ENCODE results near the gene CEP250. TPM values are rescaled to one million over a fixed set of nuclear protein-coding genes. Genes with fewer than 3 reads are reported as not detected.

CEP250 gene
- total RNA-seq, 2 donors from 2014 or later = 22.5 to 23.2 TPM

DNA sequence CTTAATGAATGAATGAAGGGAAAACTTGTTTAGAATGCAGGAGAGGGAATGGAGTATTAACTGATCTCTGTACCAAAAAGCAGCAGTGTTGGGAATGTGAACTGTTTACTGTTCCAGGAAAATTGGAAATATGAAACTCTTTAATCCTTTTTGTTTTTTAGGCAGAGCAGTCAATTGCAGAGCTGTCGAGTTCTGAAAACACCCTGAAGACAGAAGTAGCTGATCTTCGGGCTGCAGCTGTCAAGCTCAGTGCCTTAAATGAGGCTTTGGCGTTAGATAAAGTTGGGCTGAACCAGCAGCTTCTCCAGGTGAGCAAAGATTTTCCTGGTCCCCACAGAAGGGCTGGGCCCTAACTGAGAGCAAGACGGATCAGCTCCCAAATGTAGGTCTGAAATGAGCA is 20.9 kb downstream of the CEP250 start:
- intact Hi-C loops (cut with DNase I, micrococcal nuclease) = no loop called here
- no peak for ATAC-seq
- DNase-seq = no peak

DNA sequence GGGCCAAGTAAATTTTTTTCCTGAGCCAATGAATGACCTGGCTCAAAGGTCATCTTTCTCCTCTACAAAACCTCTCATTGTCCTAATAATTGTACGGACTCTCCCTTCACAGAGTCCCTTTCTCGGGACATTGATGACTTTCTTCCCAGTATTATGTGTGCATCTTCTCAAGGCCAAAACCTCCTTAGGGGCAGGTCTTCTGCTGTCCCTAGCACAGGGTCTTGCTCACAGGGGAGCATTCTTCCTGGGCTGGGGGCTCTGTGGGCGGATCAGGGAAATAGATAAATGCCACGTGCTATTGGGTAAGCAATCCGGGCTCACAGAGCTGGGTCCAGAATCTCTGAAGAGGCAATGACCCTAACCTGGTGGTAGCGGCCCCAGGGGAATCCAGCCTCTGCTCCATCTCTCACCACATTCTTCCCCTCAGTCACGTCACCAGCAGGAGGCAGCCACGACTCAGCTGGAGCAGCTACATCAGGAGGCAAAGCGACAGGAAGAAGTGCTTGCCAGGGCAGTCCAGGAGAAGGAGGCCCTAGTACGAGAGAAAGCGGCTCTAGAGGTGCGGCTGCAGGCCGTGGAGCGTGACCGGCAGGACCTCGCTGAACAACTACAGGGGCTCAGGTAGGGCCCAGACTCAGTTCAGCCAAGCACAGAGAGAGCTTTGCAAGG is 23.5 kb downstream of the CEP250 start:
- DNase-seq = peak in 1 of 2 donors; percentile 20
- ATAC-seq = no peak
- intact Hi-C loops (cut with DNase I, micrococcal nuclease) = no loop called here

DNA sequence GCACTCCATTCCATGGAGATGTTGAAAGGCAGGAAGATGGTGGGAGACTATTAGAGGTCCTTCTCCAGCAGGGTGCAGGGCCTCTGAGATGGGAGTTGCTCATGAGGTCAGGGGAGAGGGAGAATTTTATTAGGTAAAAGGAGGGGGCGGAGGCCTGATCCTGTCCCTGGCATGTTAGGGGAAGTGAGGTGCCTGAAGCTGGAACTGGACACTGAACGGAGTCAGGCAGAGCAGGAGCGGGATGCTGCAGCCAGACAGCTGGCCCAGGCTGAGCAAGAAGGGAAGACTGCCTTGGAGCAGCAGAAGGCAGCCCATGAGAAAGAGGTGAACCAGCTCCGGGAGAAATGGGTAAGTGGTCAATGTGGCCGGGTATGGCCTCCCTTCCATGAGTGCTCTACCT is 24.4 kb downstream of the CEP250 start:
- no peak for DNase-seq
- no peak for ATAC-seq
- intact Hi-C loops (cut with DNase I, micrococcal nuclease) = no loop called here

DNA sequence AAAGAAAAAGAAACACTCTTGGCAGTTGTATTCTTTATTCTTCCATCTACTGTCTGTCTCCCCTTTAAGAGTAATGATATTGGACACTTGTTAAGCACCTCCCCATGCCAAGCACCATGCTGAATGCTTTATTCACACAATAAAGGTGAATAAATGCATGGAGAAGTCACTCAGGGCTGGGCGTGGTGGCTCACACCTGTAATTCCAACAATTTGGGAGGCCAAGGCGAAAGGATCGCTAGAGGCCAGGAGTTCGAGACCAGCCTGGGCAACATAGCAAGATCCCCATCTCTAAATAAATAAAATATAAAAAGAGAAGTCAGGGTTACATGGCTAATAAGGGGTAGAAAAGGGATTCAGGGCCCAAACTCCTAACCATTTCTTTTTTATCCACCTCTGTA is 32.1 kb downstream of the CEP250 start:
- DNase-seq (no peak), ATAC-seq (no peak)
- intact Hi-C loops (cut with DNase I, micrococcal nuclease) = no loop called here

DNA sequence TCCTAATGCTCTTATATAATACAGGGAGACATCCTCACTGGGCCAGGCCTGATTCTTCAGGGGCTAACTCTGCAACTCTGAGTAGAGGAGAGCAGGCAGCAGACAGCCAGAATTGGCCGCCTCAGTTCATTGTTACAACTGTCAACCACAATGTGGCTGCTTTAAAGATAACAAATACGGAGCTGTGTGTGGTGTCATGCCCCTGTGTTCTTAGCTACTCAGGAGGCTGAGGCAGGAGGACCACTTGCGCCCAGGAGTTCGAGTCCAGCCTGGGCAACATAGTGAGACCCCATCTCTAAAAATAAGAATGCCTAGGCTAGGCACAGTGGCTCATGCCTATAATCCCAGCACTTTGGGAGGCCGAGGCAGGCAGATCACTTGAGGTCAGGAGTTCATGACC is 34.3 kb downstream of the CEP250 start:
- no peak for DNase-seq
- intact Hi-C loops (cut with DNase I, micrococcal nuclease) = no loop called here

DNA sequence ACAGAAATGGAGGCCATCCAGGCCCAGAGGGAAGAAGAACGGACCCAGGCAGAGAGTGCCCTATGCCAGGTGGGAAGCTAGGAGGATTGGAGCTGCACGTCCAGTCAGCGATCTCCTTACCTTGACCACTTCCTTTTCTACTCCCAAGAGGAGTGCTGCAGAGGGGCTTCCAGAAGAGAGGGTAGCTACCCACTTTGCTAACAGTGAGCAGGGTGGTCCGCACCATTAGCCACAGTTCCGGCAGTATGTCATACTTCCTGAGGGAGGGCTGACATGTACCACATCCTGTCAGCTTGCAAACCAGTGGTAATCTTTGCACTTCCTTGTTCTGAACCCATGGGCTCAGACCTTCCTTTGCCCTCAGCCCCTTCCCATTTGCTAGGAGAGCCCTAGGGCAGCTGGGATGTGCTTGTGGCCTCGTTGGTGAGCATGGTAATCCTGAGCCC is 35.4 kb downstream of the CEP250 start:
- DNase-seq (peak in 1 of 2 donors; percentile 30), ATAC-seq (peak; percentile 64)
- intact Hi-C loops (cut with DNase I, micrococcal nuclease) = no loop called here

More for the DNA sequence above, 34.3 kb downstream of the CEP250 start:
- no peak for ATAC-seq

DNA sequence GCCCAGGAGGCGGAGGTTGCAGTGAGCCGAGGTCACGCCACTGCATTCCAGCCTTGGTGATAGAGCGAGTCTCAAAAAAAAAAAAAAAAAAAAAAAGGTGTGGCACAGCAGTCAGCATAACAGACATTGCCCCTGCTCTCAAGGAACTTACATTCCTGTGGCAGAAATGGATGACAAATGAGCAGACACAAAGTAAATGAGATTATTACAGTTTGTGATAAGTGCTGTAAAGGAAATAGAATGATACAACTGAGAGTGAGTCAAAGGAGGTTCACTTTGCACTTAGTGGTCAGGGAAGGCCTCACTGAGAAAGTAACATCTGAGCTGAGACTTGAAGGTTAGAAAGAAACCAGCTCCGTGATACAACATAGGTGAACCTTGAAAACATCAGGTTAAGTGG is 36.4 kb downstream of the CEP250 start:
- no peak for ATAC-seq
- DNase-seq = no peak
- intact Hi-C loops (cut with DNase I, micrococcal nuclease) = no loop called here

DNA sequence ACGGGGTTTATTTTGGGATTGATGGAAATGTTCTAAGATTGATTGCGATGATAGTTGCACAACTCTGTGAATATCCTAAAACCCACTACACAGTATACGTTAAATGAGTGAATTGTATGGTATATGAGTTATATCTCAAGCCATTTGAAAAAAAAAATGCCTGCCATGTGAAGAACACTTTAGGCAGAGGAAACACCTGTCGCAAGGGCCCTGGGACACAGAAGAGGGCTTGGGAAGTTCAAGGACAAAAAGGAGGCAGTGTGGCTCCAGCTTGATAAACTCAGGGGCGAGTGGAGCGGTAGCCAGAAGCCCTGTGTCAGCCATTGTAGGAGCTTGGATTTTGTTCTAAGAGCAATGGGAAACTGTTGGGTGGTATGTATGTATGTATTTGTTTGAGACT is 37.0 kb downstream of the CEP250 start:
- intact Hi-C loops (cut with DNase I, micrococcal nuclease) = no loop called here
- DNase-seq (no peak), ATAC-seq (no peak)

DNA sequence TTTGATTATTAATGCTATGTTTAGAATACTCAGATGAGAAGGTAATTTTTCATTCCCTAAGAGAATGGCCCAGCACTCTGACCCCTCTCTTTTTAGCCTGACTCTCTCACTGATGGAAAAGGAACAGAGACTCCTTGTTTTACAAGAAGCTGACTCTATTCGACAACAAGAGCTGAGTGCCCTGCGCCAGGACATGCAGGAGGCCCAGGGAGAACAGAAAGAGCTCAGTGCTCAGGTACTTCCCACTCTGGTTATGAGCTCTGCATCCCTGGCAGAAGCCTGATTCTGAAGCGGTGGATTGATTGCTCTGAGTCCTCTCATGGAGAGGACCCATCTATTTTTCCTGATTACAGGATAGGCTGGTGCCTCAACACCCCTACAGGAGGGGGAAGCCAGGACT is 41.1 kb downstream of the CEP250 start:
- intact Hi-C loops (cut with DNase I, micrococcal nuclease) = no loop called here
- ATAC-seq (no peak), DNase-seq (no peak)

DNA sequence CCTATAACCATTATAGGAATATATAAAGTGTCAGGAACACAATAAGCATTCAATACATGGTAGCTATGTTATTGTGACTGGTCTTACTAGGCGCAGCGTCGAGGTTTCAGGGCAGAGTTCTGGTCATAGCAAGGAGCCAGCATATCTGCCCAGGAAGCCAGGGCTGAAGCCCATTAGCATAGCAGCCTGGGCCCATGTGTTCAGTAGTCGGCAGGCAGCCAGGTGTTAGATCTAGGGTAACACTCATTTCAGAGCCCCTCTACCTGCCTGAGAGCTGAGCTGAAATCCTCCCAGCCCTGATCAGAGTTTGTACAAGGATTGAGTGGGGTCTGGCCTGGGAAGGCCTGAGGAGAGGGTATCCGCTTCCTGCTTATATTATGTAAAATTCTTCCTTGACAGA is 41.9 kb downstream of the CEP250 start:
- DNase-seq = no peak
- intact Hi-C loops (cut with DNase I, micrococcal nuclease) = no loop called here
- ATAC-seq = no peak

DNA sequence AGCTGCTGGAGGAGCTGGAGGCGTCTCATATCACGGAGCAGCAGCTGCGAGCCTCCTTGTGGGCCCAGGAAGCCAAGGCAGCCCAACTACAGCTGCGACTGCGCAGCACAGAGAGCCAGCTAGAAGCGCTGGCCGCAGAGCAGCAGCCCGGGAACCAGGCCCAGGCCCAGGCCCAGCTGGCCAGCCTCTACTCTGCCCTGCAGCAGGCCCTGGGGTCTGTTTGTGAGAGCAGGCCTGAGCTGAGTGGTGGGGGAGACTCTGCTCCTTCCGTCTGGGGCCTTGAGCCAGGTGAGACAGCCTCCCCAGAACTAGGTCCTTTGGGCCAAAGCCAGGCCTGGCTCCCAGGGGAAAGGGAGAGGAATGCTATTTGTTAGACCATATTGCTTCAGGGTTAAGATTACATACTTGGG is 42.4 kb downstream of the CEP250 start:
- peak; percentile 28 to 35 for DNase-seq
- ATAC-seq = no peak

DNA sequence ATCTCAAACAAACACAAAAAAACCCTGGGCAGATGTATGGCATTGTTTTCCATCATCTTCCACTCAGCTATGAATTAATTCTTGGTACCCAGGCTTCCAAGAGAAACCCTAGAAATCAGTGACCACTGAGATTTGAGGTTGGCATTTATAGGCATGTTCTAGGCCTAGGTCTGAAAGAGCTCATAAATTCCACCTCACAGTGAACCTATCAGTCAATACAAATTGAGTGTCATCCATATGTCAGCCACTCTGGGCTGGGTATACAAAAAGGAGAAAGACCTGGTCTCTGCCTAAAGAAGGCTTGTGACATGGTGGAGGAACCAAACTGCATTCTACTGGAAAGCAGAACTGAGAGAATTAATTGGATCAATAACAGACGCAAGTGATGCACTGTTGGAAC is 43.9 kb downstream of the CEP250 start:
- ATAC-seq = no peak
- DNase-seq = no peak
- intact Hi-C loops (cut with DNase I, micrococcal nuclease) = no loop called here

More for the DNA sequence above, 42.4 kb downstream of the CEP250 start:
- intact Hi-C loops (cut with DNase I, micrococcal nuclease) = no loop called here

DNA sequence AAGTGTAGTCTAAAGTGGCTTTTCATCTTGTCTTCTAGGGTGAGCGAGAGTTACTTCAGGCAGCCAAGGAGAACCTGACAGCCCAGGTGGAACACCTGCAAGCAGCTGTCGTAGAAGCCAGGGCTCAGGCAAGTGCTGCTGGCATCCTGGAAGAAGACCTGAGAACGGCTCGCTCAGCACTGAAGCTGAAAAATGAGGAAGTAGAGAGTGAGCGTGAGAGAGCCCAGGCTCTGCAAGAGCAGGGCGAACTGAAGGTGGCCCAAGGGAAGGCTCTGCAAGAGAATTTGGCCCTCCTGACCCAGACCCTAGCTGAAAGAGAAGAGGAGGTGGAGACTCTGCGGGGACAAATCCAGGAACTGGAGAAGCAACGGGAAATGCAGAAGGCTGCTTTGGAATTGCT is 47.0 kb downstream of the CEP250 start:
- DNase-seq = no peak
- intact Hi-C loops (cut with DNase I, micrococcal nuclease) = no loop called here
- no peak for ATAC-seq

DNA sequence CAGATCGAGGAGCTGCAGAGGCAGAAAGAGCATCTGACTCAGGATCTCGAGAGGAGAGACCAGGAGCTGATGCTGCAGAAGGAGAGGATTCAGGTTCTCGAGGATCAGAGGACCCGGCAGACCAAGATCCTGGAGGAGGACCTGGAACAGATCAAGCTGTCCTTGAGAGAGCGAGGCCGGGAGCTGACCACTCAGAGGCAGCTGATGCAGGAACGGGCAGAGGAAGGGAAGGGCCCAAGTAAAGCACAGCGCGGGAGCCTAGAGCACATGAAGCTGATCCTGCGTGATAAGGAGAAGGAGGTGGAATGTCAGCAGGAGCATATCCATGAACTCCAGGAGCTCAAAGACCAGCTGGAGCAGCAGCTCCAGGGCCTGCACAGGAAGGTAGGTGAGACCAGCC is 47.9 kb downstream of the CEP250 start:
- ATAC-seq = no peak
- intact Hi-C loops (cut with DNase I, micrococcal nuclease) = no loop called here

DNA sequence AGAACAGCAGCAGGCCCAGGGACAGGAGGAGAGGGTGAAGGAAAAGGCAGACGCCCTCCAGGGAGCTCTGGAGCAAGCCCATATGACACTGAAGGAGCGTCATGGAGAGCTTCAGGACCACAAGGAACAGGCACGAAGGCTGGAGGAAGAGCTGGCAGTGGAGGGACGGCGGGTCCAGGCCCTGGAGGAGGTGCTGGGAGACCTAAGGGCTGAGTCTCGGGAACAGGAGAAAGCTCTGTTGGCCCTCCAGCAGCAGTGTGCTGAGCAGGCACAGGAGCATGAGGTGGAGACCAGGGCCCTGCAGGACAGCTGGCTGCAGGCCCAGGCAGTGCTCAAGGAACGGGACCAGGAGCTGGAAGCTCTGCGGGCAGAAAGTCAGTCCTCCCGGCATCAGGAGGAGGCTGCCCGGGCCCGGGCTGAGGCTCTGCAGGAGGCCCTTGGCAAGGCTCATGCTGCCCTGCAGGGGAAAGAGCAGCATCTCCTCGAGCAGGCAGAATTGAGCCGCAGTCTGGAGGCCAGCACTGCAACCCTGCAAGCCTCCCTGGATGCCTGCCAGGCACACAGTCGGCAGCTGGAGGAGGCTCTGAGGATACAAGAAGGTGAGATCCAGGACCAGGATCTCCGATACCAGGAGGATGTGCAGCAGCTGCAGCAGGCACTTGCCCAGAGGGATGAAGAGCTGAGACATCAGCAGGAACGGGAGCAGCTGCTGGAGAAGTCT is 48.6 kb downstream of the CEP250 start:
- intact Hi-C loops (cut with DNase I, micrococcal nuclease) = no loop called here
- ATAC-seq = no peak
- no peak for DNase-seq

More for the DNA sequence above, 47.9 kb downstream of the CEP250 start:
- DNase-seq = no peak

DNA sequence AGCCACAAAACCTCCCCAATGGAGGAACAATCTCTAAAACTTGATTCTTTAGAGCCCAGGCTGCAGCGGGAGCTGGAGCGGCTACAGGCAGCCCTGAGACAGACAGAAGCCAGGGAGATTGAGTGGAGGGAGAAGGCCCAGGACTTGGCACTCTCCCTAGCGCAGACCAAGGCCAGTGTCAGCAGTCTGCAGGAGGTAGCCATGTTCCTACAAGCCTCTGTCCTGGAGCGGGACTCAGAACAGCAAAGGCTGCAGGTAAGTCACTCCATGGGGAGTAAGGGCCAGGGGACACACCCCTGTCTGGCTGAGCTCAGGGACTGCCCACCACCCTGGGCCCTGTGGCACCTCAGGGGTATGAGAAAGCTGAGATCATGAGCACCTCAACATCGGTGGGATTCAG is 49.4 kb downstream of the CEP250 start:
- no peak for DNase-seq
- intact Hi-C loops (cut with DNase I, micrococcal nuclease) = no loop called here
- no peak for ATAC-seq

DNA sequence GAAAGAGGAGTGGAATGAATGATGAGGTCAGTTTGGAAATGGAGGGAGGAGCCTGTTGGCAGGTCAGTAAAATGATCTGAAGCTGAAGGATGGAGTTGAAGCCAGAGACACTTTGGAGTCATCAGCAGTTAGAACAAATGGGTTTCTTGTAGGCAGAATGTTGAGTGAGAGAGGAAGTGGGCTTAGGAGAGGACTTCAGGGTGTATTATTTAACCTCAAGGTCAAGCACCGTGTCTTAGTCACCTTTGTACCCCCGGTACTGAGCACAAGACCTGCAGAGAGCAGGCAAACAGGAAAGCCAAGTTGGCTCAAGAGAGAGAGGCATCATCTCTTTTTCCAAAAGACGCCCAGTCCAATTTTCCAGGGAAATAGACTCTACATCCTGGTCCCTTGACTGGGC is 50.8 kb downstream of the CEP250 start:
- ATAC-seq = no peak
- DNase-seq = no peak
- intact Hi-C loops (cut with DNase I, micrococcal nuclease) = no loop called here

DNA sequence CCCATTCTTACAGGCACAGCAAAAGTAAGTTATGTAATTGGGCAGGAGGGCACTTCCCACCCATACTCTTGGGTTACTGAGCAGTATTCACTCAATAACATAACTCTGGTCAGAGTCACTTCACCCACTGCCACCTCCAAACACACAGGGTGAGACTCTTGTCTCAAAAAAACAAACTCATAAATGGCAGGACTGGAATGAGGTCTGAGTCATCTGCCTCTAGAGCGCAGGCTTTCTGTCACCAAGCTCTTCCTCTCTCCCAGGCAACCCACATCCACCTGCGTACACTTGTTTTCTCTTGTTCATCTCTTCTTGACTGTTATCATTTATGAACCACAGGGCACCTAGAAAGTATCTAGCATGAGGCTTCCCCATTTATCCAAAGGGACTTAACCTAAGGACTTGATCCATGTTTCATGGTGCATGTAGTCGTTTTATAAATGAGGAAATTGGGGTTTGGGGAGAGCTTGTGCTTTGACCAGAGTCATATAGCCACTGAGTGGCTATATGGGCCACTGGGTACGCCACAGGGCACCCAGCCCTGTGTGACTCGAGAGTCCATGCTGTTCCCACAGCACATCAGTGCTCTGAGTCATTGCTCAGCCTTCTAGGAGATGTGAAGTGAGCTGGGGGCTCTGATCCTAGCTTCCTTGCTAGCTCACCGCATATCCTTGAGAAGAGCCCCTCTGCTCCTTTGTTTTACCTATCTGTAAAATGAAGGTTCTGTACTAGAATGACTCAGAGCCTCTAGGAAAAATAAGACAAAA is 51.7 kb downstream of the CEP250 start:
- intact Hi-C loops (cut with DNase I, micrococcal nuclease) = no loop called here
- ATAC-seq (no peak), DNase-seq (no peak)

DNA sequence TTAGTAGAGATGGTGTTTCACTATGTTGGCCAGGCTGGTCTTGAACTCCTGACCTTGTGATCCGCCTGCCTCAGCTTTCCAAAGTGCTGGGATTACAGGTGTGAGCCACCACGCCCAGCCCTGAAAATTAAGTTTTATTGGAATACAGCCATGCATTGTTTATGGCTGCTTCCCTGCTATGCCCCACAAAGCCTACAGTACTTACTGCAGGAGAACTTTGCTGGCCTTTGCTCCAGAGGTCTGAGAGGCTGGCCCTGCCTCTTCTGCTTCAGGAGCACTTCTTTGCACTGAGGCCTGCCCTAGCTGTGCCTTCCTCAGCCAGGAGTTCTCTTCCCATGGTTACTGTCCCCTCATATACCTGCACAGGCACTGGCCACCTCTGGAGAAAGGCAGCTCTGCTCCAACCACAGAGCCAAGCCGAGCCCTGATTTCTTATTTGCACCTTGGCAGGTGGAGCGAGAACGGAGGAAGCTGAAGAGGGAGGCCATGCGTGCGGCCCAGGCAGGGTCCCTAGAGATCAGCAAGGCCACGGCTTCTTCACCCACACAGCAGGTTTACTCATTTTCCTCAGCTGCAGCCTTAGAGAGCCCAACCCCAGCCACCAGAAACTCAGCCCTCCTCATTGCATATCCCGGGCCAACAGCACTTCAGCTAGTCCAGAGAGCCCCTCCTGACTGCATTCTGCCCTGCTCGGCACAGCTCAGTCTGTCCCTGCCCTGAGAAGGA is 53.3 kb downstream of the CEP250 start:
- no peak for DNase-seq
- intact Hi-C loops (cut with DNase I, micrococcal nuclease) = no loop called here
- peak; percentile 89 for ATAC-seq
